ENCODE measurements around the gene STK39.
"Not testable (repeated sequence)": the region's sequence is repeated elsewhere in the genome, so short reads cannot be mapped to it uniquely, and the experiment has no call there.

Gene STK39

GRCh38 chr2:168134485-168134884 lies 112.9 kb downstream of the STK39 start:
- DNase-seq, result no peak

GRCh38 chr2:168132389-168132788 lies 115.0 kb downstream of the STK39 start:
- no peak for DNase-seq

GRCh38 chr2:168130346-168130745 lies 117.0 kb downstream of the STK39 start:
- no peak for DNase-seq

GRCh38 chr2:168127371-168127770 lies 120.0 kb downstream of the STK39 start:
- DNase-seq, result no peak

GRCh38 chr2:168122210-168122609 lies 125.2 kb downstream of the STK39 start:
- DNase-seq, result not testable (repeated sequence)

- DNase-seq, result no peak
Measured at GRCh38 chr2:168120730-168121129, 126.7 kb downstream of the STK39 start.

GRCh38 chr2:168120310-168120709 lies 127.1 kb downstream of the STK39 start:
- no peak for DNase-seq

- no peak for DNase-seq
Measured at GRCh38 chr2:168119515-168120141, 127.8 kb downstream of the STK39 start.

- no peak for DNase-seq
Measured at GRCh38 chr2:168118733-168119514, 128.5 kb downstream of the STK39 start.

- DNase-seq, result no peak
Measured at GRCh38 chr2:168116448-168116847, 130.9 kb downstream of the STK39 start.

GRCh38 chr2:168114619-168115018 lies 132.8 kb downstream of the STK39 start:
- DNase-seq, result no peak

- no peak for DNase-seq
Measured at GRCh38 chr2:168114040-168114439, 133.4 kb downstream of the STK39 start.

GRCh38 chr2:168107322-168107721 lies 140.1 kb downstream of the STK39 start:
- DNase-seq, result no peak

GRCh38 chr2:168105127-168105683 lies 142.2 kb downstream of the STK39 start:
- DNase-seq, result no peak

- DNase-seq, result no peak
Measured at GRCh38 chr2:168097431-168097830, 150.0 kb downstream of the STK39 start.

GRCh38 chr2:168096158-168096557 lies 151.2 kb downstream of the STK39 start:
- DNase-seq, result no peak

- DNase-seq, result no peak
Measured at GRCh38 chr2:168091986-168092385, 155.4 kb downstream of the STK39 start.

GRCh38 chr2:168090366-168091135 lies 156.8 kb downstream of the STK39 start:
- no peak for DNase-seq

GRCh38 chr2:168089200-168089599 lies 158.2 kb downstream of the STK39 start:
- DNase-seq, result no peak

GRCh38 chr2:168087401-168087800 lies 160.0 kb downstream of the STK39 start:
- no peak for DNase-seq

GRCh38 chr2:168086851-168087250 lies 160.5 kb downstream of the STK39 start:
- DNase-seq, result no peak

- no peak for DNase-seq
Measured at GRCh38 chr2:168085801-168086361, 161.5 kb downstream of the STK39 start.

GRCh38 chr2:168084288-168084687 lies 163.1 kb downstream of the STK39 start:
- DNase-seq, result no peak

Measured in stimulated activated CD4-positive, alpha-beta T cell treated with anti-CD3 and anti-CD28 coated beads, Interleukin-1b, Interleukin-23, amount 100 ng/mL, for 48 hours (primary cell).